GM10266 (cell line): ENCODE results near the gene TNRC6B.

ENCODE experiments used
- DNase-seq: peaks from one replicate; pipeline ENCODE4 v3.0.0; 2012; ENCODE audit errors: extremely low spot score
- TF ChIP-seq, protein P1 (sequence below): IDR thresholded peaks from 2 replicates; pipeline ENCODE4 v1.5.1; 2012; ENCODE audit warnings: mild to moderate bottlenecking, low read depth; ENCODE audit not compliant: control insufficient read depth, insufficient read depth; ENCODE audit errors: missing control alignments

The TNRC6B gene

GRCh38 chr22:40314041-40314440 lies 136.3 kb downstream of the TNRC6B start:
- TF ChIP-seq, protein P1, sequence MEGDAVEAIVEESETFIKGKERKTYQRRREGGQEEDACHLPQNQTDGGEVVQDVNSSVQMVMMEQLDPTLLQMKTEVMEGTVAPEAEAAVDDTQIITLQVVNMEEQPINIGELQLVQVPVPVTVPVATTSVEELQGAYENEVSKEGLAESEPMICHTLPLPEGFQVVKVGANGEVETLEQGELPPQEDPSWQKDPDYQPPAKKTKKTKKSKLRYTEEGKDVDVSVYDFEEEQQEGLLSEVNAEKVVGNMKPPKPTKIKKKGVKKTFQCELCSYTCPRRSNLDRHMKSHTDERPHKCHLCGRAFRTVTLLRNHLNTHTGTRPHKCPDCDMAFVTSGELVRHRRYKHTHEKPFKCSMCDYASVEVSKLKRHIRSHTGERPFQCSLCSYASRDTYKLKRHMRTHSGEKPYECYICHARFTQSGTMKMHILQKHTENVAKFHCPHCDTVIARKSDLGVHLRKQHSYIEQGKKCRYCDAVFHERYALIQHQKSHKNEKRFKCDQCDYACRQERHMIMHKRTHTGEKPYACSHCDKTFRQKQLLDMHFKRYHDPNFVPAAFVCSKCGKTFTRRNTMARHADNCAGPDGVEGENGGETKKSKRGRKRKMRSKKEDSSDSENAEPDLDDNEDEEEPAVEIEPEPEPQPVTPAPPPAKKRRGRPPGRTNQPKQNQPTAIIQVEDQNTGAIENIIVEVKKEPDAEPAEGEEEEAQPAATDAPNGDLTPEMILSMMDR = no peak
- no peak for DNase-seq

- no peak for DNase-seq
- TF ChIP-seq, protein P1 = no peak
Measured at GRCh38 chr22:40320687-40321086, 143.0 kb downstream of the TNRC6B start.

DNA sequence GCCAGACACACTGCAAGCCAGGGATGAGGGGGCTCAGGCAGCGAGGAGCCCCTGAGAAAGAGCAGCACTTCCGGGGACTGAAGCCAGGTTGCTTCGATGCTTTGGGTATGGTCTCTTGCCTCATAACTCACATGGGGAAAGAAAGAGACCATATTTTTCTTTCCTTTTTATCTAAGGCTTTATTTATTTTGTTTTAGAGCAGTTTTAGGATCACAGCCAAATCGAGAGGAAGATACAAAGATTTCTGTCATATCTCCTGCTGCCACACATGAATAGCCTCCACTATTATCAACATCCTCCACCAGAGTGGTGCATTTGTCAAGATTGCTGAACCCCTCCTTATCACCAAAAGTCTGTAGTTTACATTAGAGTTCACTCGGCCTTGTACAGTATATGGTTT lies 144.3 kb downstream of the TNRC6B start:
- DNase-seq = no peak
- TF ChIP-seq, protein P1 = no peak

- no peak for DNase-seq
- TF ChIP-seq, protein P1 = no peak
Measured at GRCh38 chr22:40322818-40323447, 145.2 kb downstream of the TNRC6B start.

DNA sequence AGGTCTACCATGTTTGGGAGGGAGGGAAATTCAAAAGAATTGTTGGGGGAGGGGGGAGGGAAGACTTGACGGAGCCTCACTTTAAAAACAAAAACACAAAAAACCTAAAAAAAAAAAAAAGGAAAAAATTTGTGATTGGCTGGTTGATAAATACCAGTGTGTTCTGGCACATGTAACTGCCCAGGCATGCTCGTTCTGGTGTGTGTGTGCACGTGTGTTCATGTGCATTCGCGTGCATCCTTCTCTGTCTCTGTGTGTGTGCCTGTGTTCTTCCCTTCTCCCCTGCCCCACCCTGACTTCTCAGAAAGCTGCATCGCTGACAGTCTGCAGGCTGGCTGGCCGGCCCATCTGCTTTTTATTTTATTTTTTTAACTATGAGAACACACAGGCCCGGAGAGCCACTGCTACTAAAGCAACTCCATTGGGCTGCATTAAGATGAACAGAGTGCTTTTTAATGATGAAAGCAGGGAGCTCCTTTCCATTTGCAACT lies 146.0 kb downstream of the TNRC6B start:
- TF ChIP-seq, protein P1 = no peak
- no peak for DNase-seq

GRCh38 chr22:40324468-40325305 lies 147.0 kb downstream of the TNRC6B start:
- TF ChIP-seq, protein P1 = no peak
- DNase-seq = no peak

GRCh38 chr22:40325315-40325714 lies 147.6 kb downstream of the TNRC6B start:
- DNase-seq = no peak
- TF ChIP-seq, protein P1 = no peak
